Hepatocyte (in vitro differentiated cells): Measurements from ENCODE around the gene FAM222A. TPM values are rescaled to one million over a fixed set of nuclear protein-coding genes. Genes with fewer than 3 reads are reported as not detected.

Experiments used
- DNase-seq: peaks from one replicate; pipeline ENCODE4 v3.0.0-alpha.2; 2016; ENCODE audit warnings: low spot score
- H2AFZ ChIP-seq: fragments of 200-600 bp; sonication (generic); 2 replicates; pipeline ENCODE4 v1.6.0; 2016; ENCODE audit warnings: antibody characterized with exemption, mild to moderate bottlenecking
- H3K27ac ChIP-seq: fragments of 200-600 bp; sonication (generic); 2 replicates; pipeline ENCODE4 v1.5.1; 2016; ENCODE audit warnings: mild to moderate bottlenecking
- H3K27me3 ChIP-seq: fragments of 200-600 bp; sonication (generic); 2 replicates; pipeline ENCODE4 v1.6.1; 2016
- H3K36me3 ChIP-seq: fragments of 200-600 bp; sonication (generic); replicated peaks from 2 replicates; pipeline ENCODE4 v1.5.1; 2016; ENCODE audit warnings: low read depth; ENCODE audit not compliant: insufficient read depth
- H3K4me1 ChIP-seq: fragments of 200-600 bp; sonication (generic); 2 replicates; pipeline ENCODE4 v1.5.1; 2016; ENCODE audit warnings: mild to moderate bottlenecking, moderate library complexity; ENCODE audit not compliant: insufficient read depth
- H3K4me2 ChIP-seq: fragments of 200-600 bp; sonication (generic); 2 replicates; pipeline ENCODE4 v1.6.0; 2016
- H3K4me3 ChIP-seq: fragments of 200-600 bp; sonication (generic); 2 replicates; pipeline ENCODE4 v1.5.1; 2016; ENCODE audit warnings: mild to moderate bottlenecking
- H3K79me2 ChIP-seq: fragments of 200-600 bp; sonication (generic); 2 replicates; pipeline ENCODE4 v1.6.0; 2017; ENCODE audit warnings: mild to moderate bottlenecking
- H3K9me2 ChIP-seq: fragments of 200-600 bp; sonication (generic); replicated peaks from 2 replicates; pipeline ENCODE4 v1.6.0; 2017; ENCODE audit warnings: mild to moderate bottlenecking; ENCODE audit not compliant: insufficient read depth
- H3K9me3 ChIP-seq: fragments of 200-600 bp; sonication (generic); 2 replicates; pipeline ENCODE4 v1.5.1; 2016; ENCODE audit warnings: low read depth, mild to moderate bottlenecking
- H4K20me1 ChIP-seq: fragments of 200-600 bp; sonication (generic); 2 replicates; pipeline ENCODE4 v1.6.0; 2016; ENCODE audit warnings: mild to moderate bottlenecking; ENCODE audit not compliant: insufficient read depth, poor library complexity, severe bottlenecking
- CTCF ChIP-seq: fragments of 200-600 bp; sonication (generic); IDR thresholded peaks from 2 replicates; pipeline ENCODE4 v1.5.1; 2016; ENCODE audit warnings: antibody characterized with exemption, mild to moderate bottlenecking; ENCODE audit not compliant: poor library complexity
- EZH2 ChIP-seq: fragments of 200-600 bp; sonication (generic); IDR thresholded peaks from 2 replicates; pipeline ENCODE4 v1.6.1; 2016; ENCODE audit warnings: antibody characterized with exemption, mild to moderate bottlenecking, borderline replicate concordance
- EZH2phosphoT487 ChIP-seq: fragments of 200-600 bp; sonication (generic); IDR thresholded peaks from one replicate; pipeline ENCODE4 v1.6.1; 2018; ENCODE audit warnings: antibody characterized with exemption, mild to moderate bottlenecking, low read depth, moderate library complexity; ENCODE audit not compliant: unreplicated experiment, severe bottlenecking
- WGBS: methylation state at CpG from one replicate; pipeline ENCODE4 v1.1.6; 2016; ENCODE audit warnings: low lambda C conversion rate; ENCODE audit errors: missing lambda C conversion rate; 5-methylcytosine and 5-hydroxymethylcytosine counted together
- polyA plus RNA-seq: library from polyadenylated mRNA; unstranded; fragments of >200 nt; fragmentation: Nextera tagmentation; extraction: Ambion mirVana; gene quantifications from 2 replicates; pipeline ENCODE4 v1.2.1, GENCODE V29; 2016
- total RNA-seq: library from RNA; depleted of rRNA; stranded (reverse); fragments of >200 nt; gene quantifications from 2 replicates; pipeline ENCODE4 v1.2.3, GENCODE V29; 2014

Gene FAM222A
- total and polyA plus RNA-seq, 2 experiments from 2014 or later, result 7.4 to 11.3 TPM

- no peaks in the 10 kb centered on the region for H3K27me3 ChIP-seq
- TF ChIP-seq EZH2phosphoT487 (no peak), EZH2 (no peak), CTCF (no peak)
- no peaks in the 10 kb centered on the region for H3K4me1 ChIP-seq
- no peaks in the 10 kb centered on the region for H3K36me3 ChIP-seq
- no peaks in the 10 kb centered on the region for H3K9me2 ChIP-seq
- H3K4me2 ChIP-seq, result no peak overlapping the region
- no peak overlapping the region for H3K4me3 ChIP-seq
- 97% methylated on average over 12 of the region's 12 CpGs for WGBS
- no peak overlapping the region for H3K27ac ChIP-seq
- DNase-seq, result no peak
- no peaks in the 10 kb centered on the region for H3K9me3 ChIP-seq
- no peaks in the 10 kb centered on the region for H3K79me2 ChIP-seq
- no peaks in the 10 kb centered on the region for H4K20me1 ChIP-seq
- H2AFZ ChIP-seq, result no peak overlapping the region
These were observed 48.5 kb downstream of the FAM222A start for GRCh38 chr12:109762071-109762672.

- WGBS, result 93% methylated on average over 2 of the region's 2 CpGs
- no peaks in the 10 kb centered on the region for H3K27me3 ChIP-seq
- H3K27ac ChIP-seq, result no peak overlapping the region
These were observed 49.1 kb downstream of the FAM222A start for GRCh38 chr12:109762673-109763191.

GRCh38 chr12:109763201-109763841 lies 49.7 kb downstream of the FAM222A start:
- WGBS, result 84% methylated on average over 3 of the region's 3 CpGs

More at GRCh38 chr12:109762673-109763191, 49.1 kb downstream of the FAM222A start:
- Histone ChIP-seq H2AFZ (no peak overlapping the region), H4K20me1 (no peaks in the 10 kb centered on the region), H3K9me2 (no peaks in the 10 kb centered on the region), H3K4me3 (no peak overlapping the region), H3K4me2 (no peak overlapping the region), H3K9me3 (no peaks in the 10 kb centered on the region), H3K36me3 (no peaks in the 10 kb centered on the region), H3K4me1 (no peaks in the 10 kb centered on the region), H3K79me2 (no peaks in the 10 kb centered on the region)
- no peak for TF ChIP-seq EZH2
- TF ChIP-seq CTCF, result no peak
- no peak for TF ChIP-seq EZH2phosphoT487
- no peak for DNase-seq

More at GRCh38 chr12:109763201-109763841, 49.7 kb downstream of the FAM222A start:
- Histone ChIP-seq H4K20me1 (no peaks in the 10 kb centered on the region), H3K4me1 (no peaks in the 10 kb centered on the region), H3K9me3 (no peaks in the 10 kb centered on the region), H3K9me2 (no peaks in the 10 kb centered on the region), H3K27ac (no peak overlapping the region), H2AFZ (no peak overlapping the region), H3K36me3 (no peaks in the 10 kb centered on the region), H3K4me2 (no peak overlapping the region), H3K4me3 (no peak overlapping the region), H3K79me2 (no peaks in the 10 kb centered on the region), H3K27me3 (no peaks in the 10 kb centered on the region)
- no peak for DNase-seq
- TF ChIP-seq EZH2, result no peak
- TF ChIP-seq EZH2phosphoT487, result no peak
- no peak for TF ChIP-seq CTCF
